Measurements from ENCODE around the gene TIGD2. TPM values are rescaled to one million over a fixed set of nuclear protein-coding genes. Genes with fewer than 3 reads are reported as not detected.

Gene TIGD2
- total and polyA plus RNA-seq, 2 donors (not counting 3 experiments of a cell fraction or from before 2014, with no cell fraction given) = 1.1 to 5.0 TPM

DNA sequence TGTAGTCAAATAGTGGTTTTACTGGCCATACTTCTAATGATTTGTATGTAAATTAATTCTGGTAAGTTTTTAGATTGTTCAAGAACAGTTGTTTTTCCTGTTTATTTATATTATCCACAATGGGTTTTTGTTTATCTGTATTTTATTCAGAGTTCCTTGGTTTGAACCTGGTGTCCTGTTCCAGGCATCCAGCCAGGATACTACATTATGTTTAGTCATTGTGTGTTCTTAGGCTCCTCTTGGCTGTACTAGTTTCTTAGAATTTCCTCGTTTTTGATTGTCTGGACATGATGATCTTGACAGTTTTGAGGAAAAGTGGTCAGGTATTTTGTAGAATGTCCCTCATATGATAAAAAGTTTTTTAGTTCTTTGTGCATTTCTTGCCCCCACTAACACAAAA is 7.8 kb downstream of the TIGD2 start:
- BruUV-seq (replicated peaks) = no TSS peak
- Histone ChIP-seq H3K4me2 (ENCODE audit: insufficient read depth, low read length) (no peak overlapping the region), H3K79me2 (ENCODE audit: control insufficient read depth, insufficient read depth, low read length) (no peaks in the 10 kb centered on the region), H3K27ac (ENCODE audit: insufficient read depth, low read depth, low read length) (no peak overlapping the region), H4K20me1 (replicated peaks; ENCODE audit: control insufficient read depth, extremely low read depth, insufficient read depth, low read length) (no peaks in the 10 kb centered on the region), H3K9me3 (replicated peaks; ENCODE audit: control insufficient read depth, insufficient read depth, low read length) (no peaks in the 10 kb centered on the region), H3K36me3 (ENCODE audit: control insufficient read depth in 2 of 2, extremely low read depth in 1 of 2, insufficient read depth in 2 of 2, low read length in 2 of 2) (no peaks in the 10 kb centered on the region), H3K4me3 (replicated peaks in 1 of 3; ENCODE audit: insufficient read depth in 1 of 3, low read depth in 1 of 3, low read length in 3 of 3) (no peak overlapping the region), H3K9ac (replicated peaks; ENCODE audit: extremely low read depth, insufficient read depth, low read length) (no peak overlapping the region), H2AFZ (ENCODE audit: low read depth, low read length) (no peak overlapping the region), H3K9me1 (replicated peaks; ENCODE audit: control insufficient read depth, extremely low read depth, insufficient read depth, low read length) (no peaks in the 10 kb centered on the region), H3K4me1 (ENCODE audit: control insufficient read depth, extremely low read depth, insufficient read depth, low read length) (no peaks in the 10 kb centered on the region), H3K27me3 (ENCODE audit: control insufficient read depth in 2 of 2, insufficient read depth in 2 of 2, low read length in 2 of 2) (no peaks in the 10 kb centered on the region)
- ChIA-PET POLR2A (no interaction called here), CTCF (no interaction called here)
- DNase-seq (ENCODE audit: low read depth, low spot score) (no peak), FAIRE-seq (no peak)
- intact Hi-C loops (cut with micrococcal nuclease) (loop anchor here (10.0 kb wide), 1 partner anchor 584 kb away; no protein-coding TSS in a partner anchor), dilution Hi-C loops (cut with MboI; ENCODE audit: extremely low pct_ligation_motif_present, low sequenced_read_pairs) (no loop called here)
- TF ChIP-seq POLR2A (IDR thresholded peaks at IDR 0.05; ENCODE audit: low read depth, low read length) (no peak), POLR2AphosphoS5 (IDR thresholded peaks at IDR 0.05; ENCODE audit: insufficient read depth, low read depth, low read length) (no peak), FOS (IDR thresholded peaks at IDR 0.05; ENCODE audit: borderline replicate concordance, insufficient read depth, low read length) (no peak)

DNA sequence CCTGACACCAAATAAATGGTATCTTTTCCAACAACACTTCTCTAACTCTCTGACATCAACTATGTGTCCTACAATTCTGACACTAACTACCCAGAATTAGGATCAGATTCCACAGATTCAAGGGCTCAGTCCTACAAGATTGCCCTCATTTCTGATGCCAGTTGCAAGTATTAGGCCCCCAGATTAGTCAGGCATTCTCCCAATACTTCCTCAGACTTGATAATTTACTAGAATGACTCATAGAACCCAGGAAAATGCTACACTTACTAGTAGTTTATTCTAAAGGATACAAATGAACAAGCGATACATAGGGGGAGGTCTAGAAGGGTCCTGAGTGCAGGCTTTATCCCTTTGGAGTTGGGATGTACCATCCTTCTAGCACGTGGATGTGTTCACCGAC is 8.5 kb downstream of the TIGD2 start:
- Histone ChIP-seq H3K4me3 (replicated peaks in 1 of 3; ENCODE audit: insufficient read depth in 1 of 3, low read depth in 1 of 3, low read length in 3 of 3) (no peak overlapping the region), H3K4me2 (ENCODE audit: insufficient read depth, low read length) (no peak overlapping the region), H3K9me3 (replicated peaks; ENCODE audit: control insufficient read depth, insufficient read depth, low read length) (no peaks in the 10 kb centered on the region), H3K36me3 (ENCODE audit: control insufficient read depth in 2 of 2, extremely low read depth in 1 of 2, insufficient read depth in 2 of 2, low read length in 2 of 2) (no peaks in the 10 kb centered on the region), H3K79me2 (ENCODE audit: control insufficient read depth, insufficient read depth, low read length) (no peaks in the 10 kb centered on the region), H4K20me1 (replicated peaks; ENCODE audit: control insufficient read depth, extremely low read depth, insufficient read depth, low read length) (no peaks in the 10 kb centered on the region), H3K27ac (ENCODE audit: insufficient read depth, low read depth, low read length) (no peak overlapping the region), H3K9me1 (replicated peaks; ENCODE audit: control insufficient read depth, extremely low read depth, insufficient read depth, low read length) (no peaks in the 10 kb centered on the region), H2AFZ (ENCODE audit: low read depth, low read length) (no peak overlapping the region), H3K9ac (replicated peaks; ENCODE audit: extremely low read depth, insufficient read depth, low read length) (no peak overlapping the region), H3K4me1 (ENCODE audit: control insufficient read depth, extremely low read depth, insufficient read depth, low read length) (no peaks in the 10 kb centered on the region), H3K27me3 (ENCODE audit: control insufficient read depth in 2 of 2, insufficient read depth in 2 of 2, low read length in 2 of 2) (no peaks in the 10 kb centered on the region)
- ChIA-PET POLR2A (no interaction called here), CTCF (interaction anchor here (1.2 kb wide), 1 partner anchor 8 kb away, joined by 3 read pairs; the partner anchor contains the start of gene TIGD2)
- TF ChIP-seq JUN (IDR thresholded peaks at IDR 0.05; ENCODE audit: borderline replicate concordance, insufficient read depth, insufficient read length, low read depth) = no peak
- TF ChIP-seq, protein P1, sequence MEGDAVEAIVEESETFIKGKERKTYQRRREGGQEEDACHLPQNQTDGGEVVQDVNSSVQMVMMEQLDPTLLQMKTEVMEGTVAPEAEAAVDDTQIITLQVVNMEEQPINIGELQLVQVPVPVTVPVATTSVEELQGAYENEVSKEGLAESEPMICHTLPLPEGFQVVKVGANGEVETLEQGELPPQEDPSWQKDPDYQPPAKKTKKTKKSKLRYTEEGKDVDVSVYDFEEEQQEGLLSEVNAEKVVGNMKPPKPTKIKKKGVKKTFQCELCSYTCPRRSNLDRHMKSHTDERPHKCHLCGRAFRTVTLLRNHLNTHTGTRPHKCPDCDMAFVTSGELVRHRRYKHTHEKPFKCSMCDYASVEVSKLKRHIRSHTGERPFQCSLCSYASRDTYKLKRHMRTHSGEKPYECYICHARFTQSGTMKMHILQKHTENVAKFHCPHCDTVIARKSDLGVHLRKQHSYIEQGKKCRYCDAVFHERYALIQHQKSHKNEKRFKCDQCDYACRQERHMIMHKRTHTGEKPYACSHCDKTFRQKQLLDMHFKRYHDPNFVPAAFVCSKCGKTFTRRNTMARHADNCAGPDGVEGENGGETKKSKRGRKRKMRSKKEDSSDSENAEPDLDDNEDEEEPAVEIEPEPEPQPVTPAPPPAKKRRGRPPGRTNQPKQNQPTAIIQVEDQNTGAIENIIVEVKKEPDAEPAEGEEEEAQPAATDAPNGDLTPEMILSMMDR (IDR thresholded peaks at IDR 0.05; ENCODE audit: extremely low read depth in 1 of 2, insufficient read depth in 1 of 2, low read depth in 1 of 2, low read length in 2 of 2) = no peak
- TF ChIP-seq EZH2 (IDR thresholded peaks at IDR 0.05; ENCODE audit: borderline replicate concordance, low read depth, low read length, severe bottlenecking) = no peak
- TF ChIP-seq, protein P2, sequence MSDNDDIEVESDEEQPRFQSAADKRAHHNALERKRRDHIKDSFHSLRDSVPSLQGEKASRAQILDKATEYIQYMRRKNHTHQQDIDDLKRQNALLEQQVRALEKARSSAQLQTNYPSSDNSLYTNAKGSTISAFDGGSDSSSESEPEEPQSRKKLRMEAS (IDR thresholded peaks at IDR 0.05; ENCODE audit: insufficient read depth, insufficient read length) = no peak
- TF ChIP-seq POLR2AphosphoS5 (IDR thresholded peaks at IDR 0.05; ENCODE audit: insufficient read depth, low read depth, low read length) = no peak
- TF ChIP-seq FOS (IDR thresholded peaks at IDR 0.05; ENCODE audit: borderline replicate concordance, insufficient read depth, low read length) = no peak
- TF ChIP-seq GATA2 (IDR thresholded peaks at IDR 0.05; ENCODE audit: insufficient read depth, insufficient read length, low read depth, low read length) = no peak
- TF ChIP-seq POLR2A (IDR thresholded peaks at IDR 0.05; ENCODE audit: low read depth, low read length) = no peak
- no peak for TF ChIP-seq MYC (IDR thresholded peaks at IDR 0.05; ENCODE audit: low read depth, low read length)
- no peak for FAIRE-seq
- no TSS peak for BruUV-seq (replicated peaks)
- no peak for DNase-seq (ENCODE audit: low read depth, low spot score)
- dilution Hi-C loops (cut with MboI; ENCODE audit: extremely low pct_ligation_motif_present, low sequenced_read_pairs) (no loop called here), intact Hi-C loops (cut with micrococcal nuclease) (loop anchor here (10.0 kb wide), 1 partner anchor 585 kb away; no protein-coding TSS in a partner anchor)
